ENCODE results near the gene WDR38.

Gene WDR38

DNA sequence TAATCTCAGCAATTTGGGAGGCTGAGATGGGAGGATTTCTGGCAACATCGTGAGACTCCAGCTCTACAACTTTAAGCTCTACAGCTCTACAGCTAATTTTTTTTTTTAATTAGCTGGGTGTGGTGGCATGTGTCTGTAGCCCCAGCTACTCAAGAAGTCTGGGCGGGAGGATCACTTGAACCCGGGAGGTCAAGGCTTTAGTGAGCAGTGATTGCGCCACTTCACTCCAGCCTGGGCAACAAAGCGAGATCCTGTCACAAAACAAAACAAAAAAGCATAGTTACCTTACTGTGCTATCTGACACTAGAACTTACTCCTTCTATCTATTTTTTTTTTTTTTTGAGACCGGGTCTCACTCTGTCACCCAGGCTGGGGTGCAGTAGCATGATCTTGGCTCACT, 6.3 kb upstream of the WDR38 start:
- no peak for DNase-seq (ENCODE audit: low spot score)

DNA sequence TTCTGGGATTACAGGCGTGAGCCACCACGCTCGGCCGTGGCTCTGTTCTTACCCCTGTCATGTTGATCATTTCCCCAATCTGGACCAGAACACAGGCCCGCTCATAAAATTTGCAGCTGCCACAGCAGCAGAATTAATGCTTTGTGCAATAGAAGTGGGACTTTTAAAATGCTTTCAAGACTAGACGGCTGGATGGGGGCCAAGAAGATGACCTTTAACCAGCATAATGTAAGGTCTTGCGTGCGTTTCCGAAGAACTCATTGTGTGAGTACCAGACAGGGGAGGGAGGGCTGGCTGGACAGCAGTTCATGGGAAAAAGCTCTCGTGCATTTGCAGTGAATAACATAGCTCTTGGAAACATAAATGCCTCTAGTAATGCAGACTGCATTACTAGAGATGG, 3.5 kb upstream of the WDR38 start:
- TF ChIP-seq, protein P1, sequence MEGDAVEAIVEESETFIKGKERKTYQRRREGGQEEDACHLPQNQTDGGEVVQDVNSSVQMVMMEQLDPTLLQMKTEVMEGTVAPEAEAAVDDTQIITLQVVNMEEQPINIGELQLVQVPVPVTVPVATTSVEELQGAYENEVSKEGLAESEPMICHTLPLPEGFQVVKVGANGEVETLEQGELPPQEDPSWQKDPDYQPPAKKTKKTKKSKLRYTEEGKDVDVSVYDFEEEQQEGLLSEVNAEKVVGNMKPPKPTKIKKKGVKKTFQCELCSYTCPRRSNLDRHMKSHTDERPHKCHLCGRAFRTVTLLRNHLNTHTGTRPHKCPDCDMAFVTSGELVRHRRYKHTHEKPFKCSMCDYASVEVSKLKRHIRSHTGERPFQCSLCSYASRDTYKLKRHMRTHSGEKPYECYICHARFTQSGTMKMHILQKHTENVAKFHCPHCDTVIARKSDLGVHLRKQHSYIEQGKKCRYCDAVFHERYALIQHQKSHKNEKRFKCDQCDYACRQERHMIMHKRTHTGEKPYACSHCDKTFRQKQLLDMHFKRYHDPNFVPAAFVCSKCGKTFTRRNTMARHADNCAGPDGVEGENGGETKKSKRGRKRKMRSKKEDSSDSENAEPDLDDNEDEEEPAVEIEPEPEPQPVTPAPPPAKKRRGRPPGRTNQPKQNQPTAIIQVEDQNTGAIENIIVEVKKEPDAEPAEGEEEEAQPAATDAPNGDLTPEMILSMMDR (IDR thresholded peaks at IDR 0.05; ENCODE audit: extremely low read depth, missing control alignments): no peak
- no peak for DNase-seq (ENCODE audit: low spot score)

More for the DNA sequence above, 6.3 kb upstream of the WDR38 start:
- TF ChIP-seq, protein P1 (IDR thresholded peaks at IDR 0.05; ENCODE audit: extremely low read depth, missing control alignments): no peak

DNA sequence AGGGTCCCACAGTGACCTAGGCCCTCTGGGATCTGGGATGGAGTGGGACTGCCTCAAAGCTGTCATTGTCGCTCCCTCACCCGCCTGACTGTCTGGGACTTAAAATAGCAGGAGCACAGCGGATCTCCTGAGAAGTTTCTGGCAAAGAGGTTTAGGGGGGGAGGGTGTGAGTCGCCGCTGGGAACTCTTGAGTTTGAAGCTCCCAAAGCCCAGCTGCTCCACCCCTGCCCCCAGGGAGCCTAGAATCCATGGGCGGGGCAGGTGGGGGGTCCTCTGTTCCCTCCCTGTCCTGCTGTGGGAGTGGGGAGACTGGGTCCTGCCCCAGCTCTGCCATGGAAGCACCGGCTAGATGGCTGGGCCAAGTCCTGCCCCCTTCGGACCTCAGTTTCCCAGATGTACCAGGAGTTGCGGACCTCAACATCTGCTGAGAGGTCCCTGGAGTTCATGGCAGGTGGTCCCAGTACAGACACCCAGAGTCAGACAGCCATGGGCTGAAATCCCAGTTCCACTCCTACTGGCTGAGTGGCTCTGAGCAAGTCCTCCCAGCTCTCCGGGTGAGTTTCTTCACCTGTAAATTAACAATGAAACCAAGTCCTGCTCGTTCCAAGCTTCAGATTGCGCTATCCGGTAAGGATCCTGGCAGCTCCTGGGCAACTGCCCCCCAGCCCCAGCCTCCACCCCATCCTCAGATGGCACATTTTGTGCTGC, 985 bp upstream of the WDR38 start:
- TF ChIP-seq, protein P1 (IDR thresholded peaks at IDR 0.05; ENCODE audit: extremely low read depth, missing control alignments): no peak
- DNase-seq (ENCODE audit: low spot score): no peak

DNA sequence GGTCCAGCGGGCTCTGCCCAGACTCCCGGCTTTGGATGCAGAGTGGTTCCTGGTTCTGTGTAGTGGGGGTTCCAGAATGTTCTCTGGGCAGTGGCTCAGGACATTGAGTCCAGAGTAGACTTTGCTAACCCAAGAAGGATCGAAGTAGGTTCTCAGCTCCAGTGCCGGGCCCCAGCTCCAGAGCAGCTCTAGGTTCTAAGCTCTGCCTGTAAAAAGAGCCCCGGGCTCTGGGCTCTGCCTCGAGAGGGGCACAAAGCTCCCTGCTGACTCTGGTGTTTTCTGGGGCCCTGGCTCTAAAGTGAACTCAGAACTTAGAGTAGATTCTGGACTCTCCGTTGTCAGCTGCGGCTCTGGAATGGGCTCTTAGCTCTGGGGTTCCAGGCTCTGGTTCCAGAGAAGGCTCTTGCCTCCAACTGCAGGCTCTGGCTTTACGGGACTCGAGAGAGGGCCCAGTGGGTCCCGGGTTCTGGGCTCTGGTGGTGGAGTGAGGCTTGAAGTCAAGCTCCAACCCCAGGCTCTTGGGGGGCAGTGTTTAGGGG, 414 bp downstream of the WDR38 start:
- DNase-seq (ENCODE audit: low spot score): no peak
- TF ChIP-seq, protein P1 (IDR thresholded peaks at IDR 0.05; ENCODE audit: extremely low read depth, missing control alignments): no peak

DNA sequence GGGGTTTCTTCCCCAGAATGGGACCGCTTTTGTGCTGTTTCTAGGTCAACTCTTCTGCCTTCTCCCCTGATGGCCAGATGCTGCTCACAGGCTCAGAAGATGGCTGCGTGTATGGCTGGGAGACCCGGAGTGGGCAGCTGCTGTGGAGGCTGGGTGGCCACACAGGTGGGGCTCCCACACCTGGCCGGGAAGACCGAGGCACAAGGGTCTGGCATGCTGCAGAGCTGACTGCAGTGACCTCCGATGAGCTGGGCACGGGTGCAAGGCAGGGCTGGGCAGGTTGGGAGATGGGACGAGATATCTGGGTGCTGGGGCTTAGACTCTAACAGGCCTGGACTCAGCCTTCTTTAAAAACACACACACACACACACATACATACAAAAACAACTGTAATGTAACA, 901 bp downstream of the WDR38 start:
- no peak for DNase-seq (ENCODE audit: low spot score)
- TF ChIP-seq, protein P1 (IDR thresholded peaks at IDR 0.05; ENCODE audit: extremely low read depth, missing control alignments): no peak

DNA sequence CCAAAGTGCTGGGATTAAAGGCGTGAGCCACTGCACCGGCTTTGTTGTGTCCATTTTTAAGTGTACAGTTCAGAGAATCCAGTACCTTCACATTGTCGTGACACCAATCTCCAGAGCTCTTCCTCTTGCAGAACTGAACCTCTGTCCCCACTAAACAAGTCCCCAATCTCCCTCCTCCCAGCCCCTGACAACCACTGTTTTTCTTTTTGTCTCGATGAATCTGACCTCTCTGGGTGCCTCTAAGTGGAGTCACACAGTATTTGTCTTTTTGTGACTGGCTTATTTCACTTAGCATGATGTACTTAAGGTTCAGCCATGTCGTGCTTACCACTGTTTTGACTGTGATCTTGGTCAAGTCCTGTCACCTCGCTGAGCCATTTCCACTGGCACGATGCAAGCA, 1.6 kb downstream of the WDR38 start:
- no peak for DNase-seq (ENCODE audit: low spot score)
- TF ChIP-seq, protein P1 (IDR thresholded peaks at IDR 0.05; ENCODE audit: extremely low read depth, missing control alignments): no peak

DNA sequence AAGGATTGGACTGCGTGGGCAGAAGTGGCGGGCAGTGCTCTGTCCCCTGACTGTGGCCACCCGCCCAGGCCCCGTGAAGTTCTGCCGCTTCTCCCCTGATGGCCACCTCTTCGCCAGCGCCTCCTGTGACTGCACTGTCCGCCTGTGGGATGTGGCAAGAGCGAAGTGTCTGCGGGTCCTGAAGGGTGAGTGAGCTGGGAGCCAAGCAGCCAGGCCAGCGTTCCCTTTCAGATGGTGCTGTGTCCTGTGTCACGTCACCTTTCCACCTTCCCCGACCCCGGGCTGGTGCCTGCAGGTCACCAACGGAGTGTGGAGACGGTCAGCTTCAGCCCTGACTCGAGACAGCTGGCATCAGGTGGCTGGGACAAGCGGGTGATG, 2.3 kb downstream of the WDR38 start:
- DNase-seq (ENCODE audit: low spot score): no peak

More for the DNA sequence above, 2.3 kb downstream of the WDR38 start:
- TF ChIP-seq, protein P1 (IDR thresholded peaks at IDR 0.05; ENCODE audit: extremely low read depth, missing control alignments): no peak
